Activated B cell treated with CpG ODN at 0.5 μM for 24 hours (primary cell): ENCODE results near the gene PTEN. TPM values are rescaled to one million over a fixed set of nuclear protein-coding genes. Genes with fewer than 3 reads are reported as not detected.

Experiments
- ATAC-seq: fragments of 200-7000 bp; cut with Tn5 transposase; one replicate; pipeline ENCODE4 v1.10.0; 2021; ENCODE audit warnings: low read depth, mild to moderate bottlenecking, moderate library complexity
- CTCF ChIA-PET: fragments of 350-600 bp; sonication (Branson Sonifier 250); formaldehyde crosslinking; loops from one replicate; lab custom pipeline; 2021; ENCODE audit warnings: antibody characterized with exemption; lab: Charles Lee
- POLR2A ChIA-PET: fragments of 350-600 bp; sonication (Branson Sonifier 250); formaldehyde crosslinking; loops from one replicate; lab custom pipeline; 2021; ENCODE audit warnings: antibody characterized with exemption; lab: Charles Lee
- DNase-seq: peaks from one replicate; pipeline ENCODE4 v3.0.0; 2022
- H3K27ac Mint-ChIP-seq: one replicate; pipeline ENCODE4 v1.8.0; 2020; ENCODE audit warnings: mixed read lengths
- H3K27me3 Mint-ChIP-seq: one replicate; pipeline ENCODE4 v1.8.0; 2021; ENCODE audit warnings: mixed read lengths
- H3K36me3 Mint-ChIP-seq: one replicate; pipeline ENCODE4 v1.8.0; 2021; ENCODE audit warnings: low read depth, mixed read lengths
- H3K4me1 Mint-ChIP-seq: one replicate; pipeline ENCODE4 v1.8.0; 2021; ENCODE audit warnings: mixed read lengths
- H3K4me3 Mint-ChIP-seq: one replicate; pipeline ENCODE4 v1.8.0; 2020; ENCODE audit warnings: mild to moderate bottlenecking, mixed read lengths
- H3K9me3 Mint-ChIP-seq: one replicate; pipeline ENCODE4 v1.8.0; 2020; ENCODE audit warnings: mixed read lengths
- CTCF ChIP-seq: fragments of 200-600 bp; IDR thresholded peaks from one replicate; pipeline ENCODE4 v1.8.0; 2022; ENCODE audit warnings: antibody characterized with exemption, mild to moderate bottlenecking
- intact Hi-C: fragments of 100-400 bp; cut with micrococcal nuclease; formaldehyde crosslinking; loops from one replicate; pipeline ENCODE4 v1.15.1; 2024
- total RNA-seq: library from RNA; stranded (reverse); gene quantifications from 2 replicates; pipeline ENCODE4 v1.2.3, GENCODE V29; 2022

Gene PTEN
- total RNA-seq, 1 donor from 2014 or later, result 227 TPM

GRCh38 chr10:87913156-87913921 is 49.9 kb downstream of the PTEN start:
- TF ChIP-seq CTCF, result no peak
- Mint-ChIP-seq H3K4me3 (no peak overlapping the region), H3K36me3 (peaks cover 85% of the 10 kb centered on the region), H3K4me1 (peaks cover 42% of the 10 kb centered on the region), H3K27me3 (no peaks in the 10 kb centered on the region), H3K27ac (no peak overlapping the region), H3K9me3 (peaks cover 19% of the 10 kb centered on the region)
- ATAC-seq (no peak), DNase-seq (no peak)
- POLR2A ChIA-PET, result interaction anchor here (0.7 kb wide), 2 partner anchors 50 to 330 kb away, joined by 3 read pairs; no protein-coding TSS in a partner anchor
- CTCF ChIA-PET, result interaction anchor here (2.0 kb wide), 1 partner anchor 195 kb away, joined by 5 read pairs; no protein-coding TSS in a partner anchor
- intact Hi-C loops, result loop anchor here (2.0 kb wide), 1 partner anchor 17 kb away; no protein-coding TSS in a partner anchor

DNA sequence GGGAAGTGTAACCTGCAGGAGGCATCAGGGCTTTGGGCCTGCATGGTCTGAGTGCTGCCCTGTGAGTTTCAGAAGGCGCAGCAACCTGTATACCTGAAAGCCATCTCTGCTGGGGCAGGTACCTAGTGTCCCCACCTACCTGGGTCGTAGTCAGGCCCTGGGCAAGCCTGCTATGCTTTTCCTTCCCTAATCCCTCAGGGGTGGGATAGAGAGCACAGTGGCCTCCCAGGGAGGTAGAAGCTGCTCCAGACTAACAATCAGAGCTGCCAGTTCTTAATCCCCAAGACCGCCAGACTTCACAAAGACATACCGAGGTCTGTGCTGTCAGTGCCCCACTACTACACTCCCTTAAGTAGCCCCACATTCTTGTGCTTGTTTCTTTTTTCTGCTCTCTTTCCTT is 52.0 kb downstream of the PTEN start:
- peaks cover 19% of the 10 kb centered on the region for H3K9me3 Mint-ChIP-seq
- H3K27ac Mint-ChIP-seq, result no peak overlapping the region
- no peak for TF ChIP-seq CTCF
- peaks cover 74% of the 10 kb centered on the region for H3K36me3 Mint-ChIP-seq
- no peak for ATAC-seq
- DNase-seq, result no peak
- no peak overlapping the region for H3K4me3 Mint-ChIP-seq
- H3K27me3 Mint-ChIP-seq, result no peaks in the 10 kb centered on the region
- ChIA-PET CTCF (no interaction called here), POLR2A (interaction anchor here (1.1 kb wide), 1 partner anchor 12 kb away, joined by 9 read pairs; no protein-coding TSS in a partner anchor)
- H3K4me1 Mint-ChIP-seq, result peaks cover 46% of the 10 kb centered on the region
- intact Hi-C loops, result loop anchor here (5.0 kb wide), 1 partner anchor 33 kb away; no protein-coding TSS in a partner anchor

DNA sequence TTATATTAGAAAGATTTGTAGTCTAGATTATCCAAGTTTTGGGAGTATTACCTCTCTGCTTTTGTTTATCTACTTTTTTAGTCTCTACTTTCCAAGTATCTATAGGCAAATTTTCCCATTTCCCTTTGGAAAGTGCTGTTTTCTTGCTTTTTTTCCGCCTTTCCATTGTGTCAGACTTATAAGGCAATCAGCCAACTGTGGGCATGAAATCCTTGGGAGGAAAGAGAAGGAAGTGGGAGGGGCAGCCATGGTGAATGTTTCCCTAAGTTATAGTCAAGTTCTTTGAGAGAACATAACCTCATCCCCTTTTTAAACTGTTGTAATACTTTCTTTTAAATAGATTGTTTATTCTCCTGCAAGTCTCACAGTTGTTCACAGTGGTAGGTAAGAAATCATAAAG is 52.6 kb downstream of the PTEN start:
- H3K27ac Mint-ChIP-seq, result peak overlapping the region; percentile 12
- CTCF ChIA-PET, result no interaction called here
- ATAC-seq, result no peak
- no peak overlapping the region for H3K4me3 Mint-ChIP-seq
- peaks cover 16% of the 10 kb centered on the region for H3K9me3 Mint-ChIP-seq
- intact Hi-C loops, result loop anchor here (5.0 kb wide), 1 partner anchor 34 kb away; no protein-coding TSS in a partner anchor
- H3K27me3 Mint-ChIP-seq, result no peaks in the 10 kb centered on the region
- H3K4me1 Mint-ChIP-seq, result peaks cover 50% of the 10 kb centered on the region
- POLR2A ChIA-PET, result interaction anchor here (0.5 to 1.1 kb wide), 2 partner anchors 13 to 742 kb away, joined by 3 to 9 read pairs; no protein-coding TSS in a partner anchor
- no peak for TF ChIP-seq CTCF
- H3K36me3 Mint-ChIP-seq, result peaks cover 68% of the 10 kb centered on the region
- no peak for DNase-seq

DNA sequence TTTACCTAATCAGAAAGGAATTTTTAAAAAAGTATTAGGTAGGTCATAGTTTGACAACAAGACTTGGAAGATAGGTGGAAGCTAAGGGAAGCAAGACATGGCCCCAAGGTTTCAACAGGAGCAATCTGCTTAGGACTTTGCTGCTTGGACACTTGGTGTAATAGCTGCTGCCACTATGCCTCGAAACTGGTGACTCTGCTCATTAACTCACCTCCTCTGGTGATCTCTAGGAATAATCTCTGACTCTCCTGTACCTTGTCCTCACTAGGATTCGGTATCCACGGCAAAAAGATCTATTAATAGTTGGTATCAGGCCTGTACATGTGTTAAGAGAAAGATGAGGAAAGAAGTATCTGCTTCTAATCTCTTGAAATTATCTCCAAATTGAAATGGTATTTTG is 53.1 kb downstream of the PTEN start:
- ChIA-PET CTCF (no interaction called here), POLR2A (interaction anchor here (0.5 to 1.1 kb wide), 2 partner anchors 13 to 741 kb away, joined by 3 to 9 read pairs; no protein-coding TSS in a partner anchor)
- H3K27ac Mint-ChIP-seq, result peak overlapping the region; percentile 12

More for the DNA sequence above, 53.1 kb downstream of the PTEN start:
- H3K27me3 Mint-ChIP-seq, result no peaks in the 10 kb centered on the region
- DNase-seq (no peak), ATAC-seq (no peak)
- TF ChIP-seq CTCF, result no peak
- H3K4me3 Mint-ChIP-seq, result peak overlapping the region; percentile 36
- intact Hi-C loops, result loop anchor here (5.0 kb wide), 1 partner anchor 34 kb away; no protein-coding TSS in a partner anchor
- peaks cover 54% of the 10 kb centered on the region for H3K4me1 Mint-ChIP-seq
- H3K36me3 Mint-ChIP-seq, result peaks cover 65% of the 10 kb centered on the region
- H3K9me3 Mint-ChIP-seq, result peaks cover 12% of the 10 kb centered on the region
